RPMI7951 (cell line): ENCODE data around the gene SLC17A4. TPM values are rescaled to one million over a fixed set of nuclear protein-coding genes. Genes with fewer than 3 reads are reported as not detected.

Experiments used
- DNase-seq: peaks from one replicate; pipeline ENCODE4 v3.0.0-alpha.2; 2012; ENCODE audit warnings: low read depth
- total RNA-seq: library from RNA; depleted of rRNA; stranded (reverse); fragments of >200 nt; shearing (Covaris generic); gene quantifications from 2 replicates; pipeline ENCODE4 v1.2.3, GENCODE V29; 2014; rRNA removed

SLC17A4 gene, protein sequence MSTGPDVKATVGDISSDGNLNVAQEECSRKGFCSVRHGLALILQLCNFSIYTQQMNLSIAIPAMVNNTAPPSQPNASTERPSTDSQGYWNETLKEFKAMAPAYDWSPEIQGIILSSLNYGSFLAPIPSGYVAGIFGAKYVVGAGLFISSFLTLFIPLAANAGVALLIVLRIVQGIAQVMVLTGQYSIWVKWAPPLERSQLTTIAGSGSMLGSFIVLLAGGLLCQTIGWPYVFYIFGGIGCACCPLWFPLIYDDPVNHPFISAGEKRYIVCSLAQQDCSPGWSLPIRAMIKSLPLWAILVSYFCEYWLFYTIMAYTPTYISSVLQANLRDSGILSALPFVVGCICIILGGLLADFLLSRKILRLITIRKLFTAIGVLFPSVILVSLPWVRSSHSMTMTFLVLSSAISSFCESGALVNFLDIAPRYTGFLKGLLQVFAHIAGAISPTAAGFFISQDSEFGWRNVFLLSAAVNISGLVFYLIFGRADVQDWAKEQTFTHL
- total RNA-seq = not detected in 2 replicates

DNA sequence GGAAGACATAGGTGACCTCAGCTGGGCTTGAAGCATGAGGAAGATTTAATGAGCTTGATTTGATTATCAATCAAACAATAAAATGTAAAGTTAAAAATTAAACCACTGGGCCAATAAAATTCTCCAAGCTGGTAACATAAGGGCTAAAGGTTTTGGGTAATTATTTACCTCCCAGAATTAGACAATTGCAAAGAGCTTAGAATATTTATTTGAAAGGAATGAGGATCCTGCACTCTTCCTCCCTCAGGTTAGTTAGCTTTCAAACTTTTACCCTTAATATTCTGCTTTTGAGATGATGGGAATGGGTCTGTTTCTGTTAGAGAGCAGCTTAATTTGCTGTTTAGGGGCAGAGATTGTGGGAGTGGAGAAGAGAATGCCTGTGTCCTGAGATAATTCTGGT lies at the start of gene SLC17A4:
TSS of gene SLC17A4 (plus strand) at position 208 of the 400 bp plus-strand sequence. CDS start 7,221 bp downstream, outside the sequence.
- DNase-seq = no peak

DNA sequence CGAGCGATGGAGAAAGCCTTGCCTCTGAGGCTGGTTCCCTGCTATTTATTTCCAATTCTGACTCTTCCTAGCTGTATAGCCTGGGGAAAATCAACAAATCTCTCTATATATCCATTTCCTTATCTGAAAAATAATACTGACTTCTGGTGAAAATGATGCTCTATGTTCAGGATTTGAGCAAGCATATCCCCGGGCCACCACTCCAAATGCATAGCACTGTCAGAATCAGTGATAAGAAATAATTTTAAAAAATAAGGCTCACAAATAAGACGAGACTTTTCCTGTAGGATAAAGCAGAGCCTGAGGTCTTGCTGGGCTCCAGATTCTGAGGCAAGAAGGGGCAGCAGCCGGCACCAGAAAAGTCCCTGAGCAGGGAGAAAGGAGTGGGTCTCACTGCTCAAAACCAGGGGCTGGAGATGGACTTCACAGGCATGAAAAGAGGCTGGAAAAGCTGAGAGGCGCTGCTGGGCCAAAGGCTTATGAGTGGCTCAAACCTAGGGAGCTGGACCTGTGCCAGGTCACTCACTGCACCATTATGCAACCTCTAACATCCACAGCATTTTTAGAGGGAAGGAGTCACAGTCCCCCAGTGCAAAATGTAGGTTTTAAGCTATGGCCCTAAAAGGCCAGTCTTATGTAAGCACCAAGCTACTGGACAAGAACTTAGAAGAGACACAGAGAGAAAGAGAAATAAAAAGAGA lies 48.1 kb upstream of the SLC17A4 start:
- peak; percentile 23 for DNase-seq

DNA sequence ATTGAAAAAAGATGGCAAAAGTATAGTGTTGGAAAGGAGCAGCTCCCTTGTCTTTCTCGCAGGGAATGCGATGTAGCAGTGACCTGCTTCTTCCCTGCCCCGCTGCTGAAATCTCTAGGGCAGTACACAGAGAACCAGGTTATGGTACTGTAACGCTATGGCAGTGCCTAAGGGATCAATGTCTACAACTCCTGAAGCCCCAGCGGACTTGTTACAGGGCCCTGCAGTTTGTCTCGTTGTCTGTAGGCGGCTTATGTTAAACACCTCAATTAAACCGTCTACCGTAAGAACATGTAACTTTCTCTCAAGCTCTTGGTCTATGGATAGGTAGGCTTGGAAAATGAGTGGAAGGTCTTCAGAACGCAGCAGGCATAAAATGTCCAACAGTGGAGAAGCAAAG lies 44.8 kb upstream of the SLC17A4 start:
- no peak for DNase-seq

DNA sequence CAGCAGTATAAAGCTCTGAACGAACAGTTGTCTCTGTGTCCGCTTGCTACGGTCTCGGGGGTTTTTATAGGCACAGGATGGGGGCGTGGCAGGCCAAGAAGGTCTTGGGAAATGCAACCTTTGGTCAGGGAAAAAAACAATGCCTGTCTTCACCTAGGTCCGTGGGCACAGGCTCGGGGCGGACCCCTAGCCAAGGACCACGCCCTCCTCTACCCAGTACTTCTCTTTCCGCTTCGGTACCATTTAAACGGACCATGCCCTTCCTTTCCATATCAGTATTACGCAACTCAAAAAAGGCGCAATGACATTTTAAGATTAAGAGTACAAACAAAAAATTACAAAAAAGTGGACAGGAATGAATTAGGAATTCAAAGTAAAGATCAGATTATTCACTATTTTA lies 44.3 kb upstream of the SLC17A4 start:
- DNase-seq = no peak

DNA sequence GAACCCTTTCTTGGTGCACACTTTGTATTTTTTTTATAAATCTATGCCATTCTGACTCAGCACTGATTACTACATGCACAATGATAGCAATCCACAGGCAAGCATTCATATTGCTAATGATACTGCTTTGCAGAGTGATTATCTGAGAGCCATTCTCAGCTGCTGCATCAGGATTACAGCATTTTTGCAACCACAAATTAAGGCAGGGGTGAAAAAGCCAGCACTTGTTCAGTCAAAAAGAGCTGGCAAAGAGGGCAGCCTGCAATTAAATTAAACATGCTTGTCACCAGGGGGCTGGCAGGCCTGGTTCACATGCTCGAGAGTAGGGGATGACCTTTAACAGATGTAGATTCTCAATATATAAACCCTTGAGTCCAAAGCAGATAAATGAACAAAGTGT lies 40.7 kb upstream of the SLC17A4 start:
- no peak for DNase-seq

DNA sequence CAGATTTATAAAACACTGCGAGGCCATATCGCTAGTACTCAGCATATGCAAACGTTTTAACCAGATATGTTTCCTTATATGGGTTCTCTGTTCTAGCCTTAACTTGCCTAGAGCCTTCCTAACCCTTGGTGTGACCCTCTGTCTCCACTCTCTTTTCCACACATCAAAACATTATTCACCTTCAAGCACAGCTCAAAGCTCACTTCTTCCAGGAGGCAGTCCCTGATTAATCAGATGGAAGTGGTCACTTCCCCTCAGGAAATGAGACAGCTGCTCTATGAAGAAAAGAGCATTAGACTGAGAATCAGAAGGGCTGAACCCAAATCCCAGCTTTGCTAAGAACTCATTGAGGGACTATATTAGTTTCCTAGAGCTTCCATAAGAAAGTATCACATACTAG lies 39.8 kb upstream of the SLC17A4 start:
- no peak for DNase-seq

DNA sequence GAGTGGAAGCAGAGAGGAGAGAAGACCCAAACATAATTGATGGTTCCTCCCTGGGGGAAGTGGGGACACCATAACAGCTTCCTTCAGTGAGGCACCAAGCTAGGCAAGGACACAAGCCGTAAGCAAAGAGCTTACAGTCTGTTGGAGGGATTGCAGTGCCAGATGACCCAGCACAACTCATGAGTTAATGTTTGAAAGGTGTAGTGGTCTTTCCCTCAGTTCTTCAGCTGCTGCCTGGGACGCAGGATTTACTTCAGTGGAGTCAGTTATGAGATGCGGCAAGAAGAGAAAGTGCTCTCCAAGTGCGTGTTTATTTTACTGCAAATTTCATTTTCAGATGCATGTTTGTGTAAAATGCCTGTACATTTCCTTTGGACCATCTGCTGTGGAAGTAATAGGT lies 38.7 kb upstream of the SLC17A4 start:
- DNase-seq = no peak

DNA sequence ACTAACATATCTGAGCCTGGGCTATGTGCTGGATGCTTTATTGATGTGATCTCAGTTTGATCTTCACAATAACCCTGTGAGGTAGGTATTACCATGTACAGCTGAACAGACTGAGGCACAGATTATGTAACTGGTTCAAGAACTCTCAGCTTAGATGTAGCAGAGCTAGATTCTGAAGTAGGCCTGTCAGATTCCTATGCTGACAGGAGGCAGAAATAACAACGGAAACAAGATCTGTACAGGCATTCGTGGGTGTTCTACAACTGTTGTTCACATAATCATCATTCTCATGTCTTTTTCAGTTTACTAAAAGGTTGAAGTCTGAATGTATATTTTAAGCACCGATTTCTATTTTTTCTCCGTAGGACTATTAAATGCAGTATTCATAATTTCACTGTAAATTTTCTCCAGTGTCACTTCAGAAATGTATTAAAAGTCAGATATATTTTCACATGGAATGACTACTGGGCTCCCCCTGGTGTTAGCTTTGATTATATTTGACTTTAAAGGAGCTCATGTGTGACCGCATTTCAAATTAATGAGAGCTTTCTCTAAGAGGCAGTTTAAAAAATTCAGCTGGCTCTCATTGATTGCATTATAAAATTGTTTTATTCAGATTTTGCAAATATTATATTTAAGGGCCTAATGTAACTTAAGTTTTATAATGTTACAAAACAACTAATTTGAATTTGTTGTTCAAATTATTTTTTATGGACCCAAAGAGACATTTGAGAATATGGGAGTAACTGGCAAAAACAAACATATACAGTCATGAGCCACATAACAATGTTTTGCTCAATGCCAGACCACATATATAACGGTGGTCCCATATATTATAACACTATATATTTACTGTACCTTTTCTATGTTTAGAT lies 36.4 kb upstream of the SLC17A4 start:
- DNase-seq = peak; percentile 34

DNA sequence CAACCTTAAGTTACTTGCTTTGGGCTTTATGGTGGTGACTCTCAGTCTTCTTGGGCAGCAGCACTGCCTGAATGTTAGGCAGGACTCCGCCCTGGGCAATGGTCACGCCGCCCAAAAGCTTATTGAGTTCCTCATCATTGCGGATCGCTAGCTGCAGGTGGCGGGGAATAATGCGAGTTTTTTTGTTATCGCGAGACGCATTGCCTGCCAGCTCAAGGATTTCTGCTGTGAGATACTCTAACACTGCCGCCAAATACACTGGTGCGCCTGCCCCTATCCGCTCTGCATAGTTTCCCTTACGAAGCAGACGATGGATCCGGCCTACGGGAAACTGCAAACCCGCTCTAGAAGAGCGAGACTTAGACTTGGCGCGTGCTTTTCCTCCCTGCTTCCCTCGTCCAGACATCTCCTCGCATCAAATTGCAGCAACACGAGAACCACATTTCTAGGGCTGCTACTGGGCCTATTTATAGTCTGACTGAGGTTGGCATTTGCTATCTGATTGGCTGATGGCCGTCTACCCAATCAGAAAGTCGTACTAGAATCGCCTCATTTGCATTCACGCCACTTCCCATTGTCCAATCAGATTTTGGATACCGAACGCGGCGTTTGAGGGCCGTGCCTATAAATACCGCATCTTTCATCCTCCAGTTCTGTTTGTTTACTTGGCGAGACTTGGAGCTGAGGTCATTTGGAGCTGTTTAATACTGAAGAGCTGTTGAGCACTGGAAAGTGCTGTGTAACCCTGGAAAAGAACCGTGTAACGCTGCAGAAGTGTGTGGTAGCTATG lies 28.2 kb upstream of the SLC17A4 start:
- DNase-seq = no peak

DNA sequence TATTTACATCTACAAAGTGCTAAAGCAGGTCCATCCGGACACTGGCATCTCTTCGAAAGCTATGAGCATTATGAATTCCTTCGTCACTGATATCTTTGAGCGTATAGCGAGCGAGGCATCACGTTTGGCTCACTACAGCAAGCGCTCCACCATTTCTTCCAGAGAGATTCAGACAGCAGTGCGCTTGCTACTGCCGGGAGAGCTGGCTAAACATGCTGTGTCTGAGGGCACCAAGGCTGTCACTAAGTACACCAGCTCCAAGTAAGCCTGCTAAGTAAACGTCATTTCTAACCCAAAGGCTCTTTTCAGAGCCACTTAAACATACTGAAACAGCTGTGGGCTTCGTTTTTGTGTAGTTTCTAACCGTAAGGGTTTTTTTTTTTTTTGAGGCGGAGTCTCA lies 27.5 kb upstream of the SLC17A4 start:
- no peak for DNase-seq

DNA sequence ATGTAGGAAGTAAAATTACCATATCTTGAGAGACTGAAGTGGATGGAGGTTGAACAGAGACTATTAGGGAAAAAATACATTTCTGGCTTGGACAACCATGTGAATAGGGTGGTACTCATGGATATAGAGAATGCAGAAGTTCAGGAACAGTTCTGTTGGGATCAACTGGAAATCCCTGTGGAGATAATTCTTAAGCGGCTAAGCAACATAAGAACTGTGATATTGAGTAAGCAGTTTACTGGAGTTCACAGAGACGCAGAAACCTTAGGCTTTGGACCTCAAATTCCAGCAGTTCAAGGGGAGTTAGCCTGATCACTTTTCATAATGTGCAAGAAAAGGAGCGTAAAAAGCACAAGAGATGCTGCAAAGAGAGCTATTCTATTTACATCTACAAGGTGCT lies 23.6 kb upstream of the SLC17A4 start:
- no peak for DNase-seq

DNA sequence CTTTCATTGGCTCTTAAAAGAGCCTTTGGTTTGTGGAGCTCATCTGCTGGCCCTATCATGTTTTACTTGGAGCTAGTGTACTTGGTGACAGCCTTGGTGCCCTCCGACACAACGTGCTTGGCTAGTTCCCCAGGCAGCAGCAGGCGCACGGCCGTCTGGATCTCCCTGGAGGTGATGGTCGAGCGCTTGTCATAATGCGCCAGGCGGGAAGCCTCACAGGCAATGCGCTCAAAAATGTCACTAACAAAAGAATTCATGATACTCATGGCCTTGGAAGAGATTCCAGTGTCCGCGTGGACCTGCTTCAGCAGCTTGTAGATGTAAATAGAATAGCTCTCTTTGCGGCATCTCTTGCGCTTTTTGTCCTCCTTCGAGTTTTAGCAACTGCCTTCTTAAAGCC lies 22.8 kb upstream of the SLC17A4 start:
- no peak for DNase-seq

DNA sequence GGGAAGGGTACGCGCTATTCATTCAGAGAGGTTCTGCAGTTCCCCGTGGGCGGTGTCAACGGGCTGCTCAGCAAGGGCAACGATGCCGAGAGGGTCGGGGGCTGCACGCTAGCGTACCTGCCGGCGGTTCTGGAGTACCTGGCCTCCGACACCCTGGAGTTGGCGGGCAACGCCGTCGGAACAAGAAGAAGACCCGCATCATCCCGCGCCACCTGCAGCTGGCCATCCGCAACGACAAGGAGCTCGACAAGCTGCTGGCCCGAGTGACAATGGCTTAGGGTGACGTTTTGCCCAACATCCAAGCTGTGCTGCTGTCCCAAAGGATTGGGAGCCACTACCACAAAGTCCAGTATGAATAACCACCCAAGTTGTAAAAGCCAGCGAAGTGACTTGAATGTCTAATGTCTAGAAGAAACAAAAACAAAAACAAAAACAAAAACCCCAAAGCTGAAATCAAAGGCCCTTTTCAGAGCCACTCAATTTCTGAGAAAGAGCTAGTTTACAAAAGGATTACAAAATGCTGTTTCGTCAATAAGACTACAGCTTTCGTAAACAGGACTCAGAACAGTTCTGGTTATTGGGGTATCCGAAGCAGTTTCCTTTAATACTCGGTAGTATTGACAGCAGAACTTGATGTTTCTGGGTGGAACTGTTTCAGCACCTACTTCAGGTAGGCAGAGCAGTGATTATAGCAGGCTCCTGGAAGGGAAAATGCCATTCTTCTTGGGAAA lies 21.9 kb upstream of the SLC17A4 start:
- no peak for DNase-seq

DNA sequence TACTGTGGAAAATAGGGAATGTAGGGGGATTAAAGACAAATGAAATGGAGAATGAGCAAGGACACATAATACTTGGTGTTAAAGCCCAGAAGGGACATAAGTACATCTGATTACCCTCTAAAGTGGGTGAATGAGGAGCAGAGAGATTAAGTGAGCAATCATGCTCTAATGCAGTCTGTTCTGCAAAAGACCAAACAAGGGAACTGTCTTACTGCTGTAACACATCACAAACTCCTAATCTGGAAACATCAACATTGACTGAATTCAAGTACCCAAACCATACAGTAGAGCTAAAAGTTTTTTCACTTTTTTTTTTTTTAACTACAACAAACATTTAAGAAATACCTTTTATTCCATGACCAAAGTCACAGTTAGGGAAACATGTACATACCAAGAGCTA lies 19.3 kb upstream of the SLC17A4 start:
- DNase-seq = no peak

DNA sequence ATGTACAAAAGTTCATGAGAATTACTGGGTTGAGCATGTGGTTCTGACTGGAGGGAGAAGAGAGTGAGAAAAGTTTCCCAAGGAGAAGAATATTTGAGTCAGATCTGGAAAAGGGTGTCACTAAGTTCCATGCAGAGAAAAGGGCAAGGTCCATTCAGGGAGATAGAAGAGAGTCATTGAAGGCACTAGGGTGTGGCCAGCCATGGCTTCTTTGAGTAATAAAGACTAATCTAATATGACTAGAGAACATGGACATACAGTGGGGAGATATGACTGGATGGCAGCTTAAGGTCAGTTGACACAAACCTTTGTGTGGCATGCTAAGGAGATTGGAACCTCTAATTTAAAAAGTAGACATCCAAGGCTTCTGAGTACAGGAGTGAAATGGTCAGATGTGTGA lies 10.7 kb upstream of the SLC17A4 start:
- no peak for DNase-seq

DNA sequence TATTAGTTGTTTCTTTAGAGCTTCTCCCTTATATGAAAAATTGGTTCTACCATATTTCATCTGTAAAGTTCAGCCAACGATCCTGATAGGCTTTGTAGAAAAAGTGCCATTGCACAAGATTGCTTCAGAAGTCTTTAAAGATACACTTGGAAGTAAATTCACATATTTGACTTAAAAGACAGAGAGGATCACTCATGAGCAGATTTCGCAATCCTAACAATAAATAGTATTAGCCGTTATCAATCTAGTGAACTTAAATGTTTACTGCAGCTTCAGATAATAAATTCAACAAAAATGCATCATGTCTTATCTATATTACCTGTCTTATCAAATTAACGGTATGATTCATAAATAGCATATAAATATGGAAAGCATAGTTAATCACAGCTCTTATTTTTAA lies 8.7 kb upstream of the SLC17A4 start:
- no peak for DNase-seq

DNA sequence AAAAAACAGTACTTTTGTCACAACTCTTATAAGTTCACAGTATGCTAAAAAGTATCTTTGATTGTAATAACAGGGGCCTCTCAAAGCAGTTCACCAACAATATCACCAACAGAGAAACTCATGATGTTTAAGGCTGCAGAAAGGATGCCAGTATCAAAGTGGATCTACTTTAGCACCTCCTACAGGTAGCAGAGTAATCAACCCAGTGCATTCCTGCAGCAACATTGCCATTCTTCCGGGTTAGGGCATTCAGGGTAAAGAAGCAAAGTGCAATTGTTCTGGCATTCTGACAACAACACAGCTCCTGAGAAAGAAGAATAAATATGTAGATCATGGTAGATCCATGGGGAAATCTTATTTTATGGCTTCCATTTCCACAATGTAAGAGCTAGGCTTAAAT lies 7.6 kb upstream of the SLC17A4 start:
- DNase-seq = no peak

DNA sequence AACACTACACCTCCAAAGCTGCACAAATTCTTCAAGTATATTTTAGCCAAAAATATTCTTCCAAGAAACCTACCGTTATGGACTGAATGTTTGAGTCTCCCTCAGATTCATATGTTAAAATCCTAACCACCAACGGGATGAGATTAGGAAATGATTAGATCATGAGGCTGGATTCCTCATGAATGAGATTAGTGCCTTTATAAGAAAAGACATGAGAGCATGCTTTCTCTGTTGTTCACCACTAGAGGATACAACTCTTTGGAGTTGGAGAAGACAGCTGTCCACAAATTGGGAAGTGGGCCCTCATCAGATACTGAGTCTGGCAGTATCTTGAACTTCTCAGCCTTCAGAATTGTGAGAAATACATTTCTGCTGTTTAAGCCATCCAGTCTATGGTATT lies 7.1 kb upstream of the SLC17A4 start:
- no peak for DNase-seq

DNA sequence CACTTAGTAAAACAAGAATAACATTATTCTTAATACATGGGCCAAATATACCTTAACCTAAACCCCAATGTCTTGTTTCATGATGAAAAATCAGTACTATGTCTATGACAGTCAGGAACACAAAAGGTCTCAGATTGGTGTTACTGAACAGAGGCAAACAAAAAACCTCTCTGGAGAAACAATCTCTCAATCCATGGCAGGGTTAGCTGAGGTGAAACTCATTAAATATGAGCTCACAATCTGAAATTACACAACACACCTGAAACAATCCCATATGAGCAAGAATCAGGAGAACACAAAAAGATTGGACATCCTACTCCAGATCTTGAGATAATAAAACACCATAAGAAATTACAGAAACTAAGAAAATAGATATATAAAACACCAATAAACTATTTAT lies 6.5 kb upstream of the SLC17A4 start:
- DNase-seq = no peak
